ENCODE measurements around the gene DHX15.

The DHX15 gene

DNA sequence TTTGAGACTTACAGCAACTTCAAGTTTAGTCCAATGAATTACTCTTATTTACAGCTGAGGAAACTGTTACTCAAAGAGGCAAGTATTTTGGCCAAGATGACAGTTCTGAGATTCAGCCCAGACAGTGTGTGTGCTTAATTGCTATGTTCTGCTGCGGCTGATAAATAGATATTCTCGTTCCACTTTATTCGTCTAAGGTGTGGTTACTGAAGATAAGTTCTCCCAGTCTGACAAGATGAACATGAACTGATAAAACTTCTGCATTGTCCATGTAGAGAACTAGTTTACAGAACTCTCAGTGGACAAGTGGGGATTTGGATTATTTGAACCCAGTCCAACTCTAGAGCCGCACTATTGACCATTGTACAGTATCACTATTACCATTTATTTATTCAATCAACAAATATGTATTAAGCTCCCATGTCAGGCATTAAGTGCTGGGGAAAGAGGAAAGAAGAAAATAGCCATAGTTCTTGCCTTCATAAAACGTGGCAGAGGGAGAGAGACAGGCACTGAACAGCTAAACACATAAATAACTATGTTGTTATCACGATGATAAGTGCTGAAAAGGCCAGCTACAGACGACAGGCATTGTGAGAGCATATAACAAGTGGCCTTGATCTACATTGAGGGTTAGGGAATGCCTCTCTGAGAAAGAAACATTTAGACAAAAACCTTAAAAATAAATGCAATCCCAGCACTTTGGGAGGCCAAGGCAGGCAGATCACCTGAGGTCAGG, 4.0 kb upstream of the DHX15 start:
- DNase-seq = no peak
- Histone ChIP-seq H3K4me3 (ENCODE audit: insufficient read depth, low read depth, low read length, poor library complexity, severe bottlenecking) (no peak overlapping the region), H3K27ac (ENCODE audit: insufficient read depth, low read length, poor library complexity, severe bottlenecking) (no peak overlapping the region), H3K4me1 (ENCODE audit: control insufficient read depth, insufficient read depth, low read length, poor library complexity, severe bottlenecking) (no peaks in the 10 kb centered on the region), H3K27me3 (replicated peaks; ENCODE audit: control insufficient read depth, insufficient read depth, low read length, poor library complexity, severe bottlenecking) (no peaks in the 10 kb centered on the region), H3K9me3 (ENCODE audit: control insufficient read depth, low read length) (no peaks in the 10 kb centered on the region), H3K36me3 (ENCODE audit: control insufficient read depth, insufficient read depth, low read length) (no peaks in the 10 kb centered on the region)

DNA sequence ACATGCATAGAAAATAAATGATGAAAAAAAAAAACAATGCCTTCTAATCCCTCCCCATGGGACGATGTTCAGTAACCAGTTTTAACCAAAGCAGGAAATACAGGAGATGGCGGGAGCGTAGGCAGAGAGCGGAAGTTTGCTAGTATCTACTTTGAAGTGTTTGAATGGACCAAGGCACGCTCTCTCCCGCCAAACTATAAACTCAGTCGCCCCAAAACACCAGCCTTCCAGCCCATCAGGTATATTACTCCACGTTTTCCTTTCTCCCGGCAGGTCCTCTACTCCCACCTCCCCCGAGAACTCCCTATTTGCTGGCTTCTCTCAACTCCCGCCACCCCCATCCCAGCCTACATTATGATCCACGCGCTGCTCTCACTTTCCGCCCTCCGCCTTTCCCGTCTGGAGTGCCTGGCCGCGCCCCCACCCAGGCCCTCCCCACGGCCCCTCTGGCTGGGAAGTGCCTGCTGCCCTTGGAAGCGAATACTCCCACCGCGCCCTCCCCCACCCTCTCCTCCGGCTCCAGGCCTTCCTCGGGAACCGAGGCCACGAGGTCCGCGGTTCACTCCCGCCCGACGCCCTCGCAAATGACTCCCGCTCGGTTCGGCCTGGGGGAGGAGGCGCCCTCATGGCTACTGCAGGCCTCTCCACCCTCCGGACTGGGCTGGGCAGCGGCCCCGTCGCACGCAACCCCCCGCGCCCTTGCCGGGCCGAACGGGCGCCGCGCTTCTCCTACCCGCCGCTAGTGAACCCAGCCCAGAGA, 723 bp downstream of the DHX15 start:
- H3K4me3 ChIP-seq (ENCODE audit: insufficient read depth, low read depth, low read length, poor library complexity, severe bottlenecking) = peak overlapping the region; percentile 97
- H3K36me3 ChIP-seq (ENCODE audit: control insufficient read depth, insufficient read depth, low read length) = peaks cover under 1% of the 10 kb centered on the region
- DNase-seq = peak in 2 of 3 donors; percentile 17 to 29

DNA sequence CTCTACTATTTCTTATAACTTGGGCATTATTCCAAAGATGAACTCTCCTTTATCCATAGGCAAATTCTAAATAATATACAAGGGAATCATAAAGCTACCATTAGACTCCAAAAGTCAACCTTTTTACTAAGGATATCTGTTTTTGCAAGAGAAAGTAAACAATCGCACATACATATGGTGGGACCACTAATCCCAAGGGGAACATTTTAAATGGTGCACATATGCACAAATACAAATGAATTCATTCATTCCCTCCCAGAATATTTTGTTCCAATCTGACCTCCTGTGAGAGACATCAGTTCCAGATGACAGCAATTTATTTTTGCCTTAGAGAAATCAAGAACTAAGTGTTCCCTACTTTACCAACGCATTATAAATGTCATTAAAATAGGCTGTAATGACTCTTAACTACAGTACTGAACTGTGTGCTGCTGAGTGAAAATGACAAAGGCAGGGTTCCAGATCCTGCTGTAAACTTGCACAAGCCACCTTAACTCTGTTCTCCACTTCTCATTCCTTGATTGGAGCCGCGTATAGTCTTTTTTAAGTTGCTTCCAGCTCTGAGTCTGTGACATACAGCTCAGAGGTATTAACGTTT, 2.0 kb downstream of the DHX15 start:
- Histone ChIP-seq H3K27me3 (replicated peaks; ENCODE audit: control insufficient read depth, insufficient read depth, low read length, poor library complexity, severe bottlenecking) (no peaks in the 10 kb centered on the region), H3K36me3 (ENCODE audit: control insufficient read depth, insufficient read depth, low read length) (peaks cover 3% of the 10 kb centered on the region), H3K9me3 (ENCODE audit: control insufficient read depth, low read length) (no peaks in the 10 kb centered on the region), H3K27ac (ENCODE audit: insufficient read depth, low read length, poor library complexity, severe bottlenecking) (no peak overlapping the region), H3K4me3 (ENCODE audit: insufficient read depth, low read depth, low read length, poor library complexity, severe bottlenecking) (peak overlapping the region; percentile 97), H3K4me1 (ENCODE audit: control insufficient read depth, insufficient read depth, low read length, poor library complexity, severe bottlenecking) (peaks cover 29% of the 10 kb centered on the region)
- no peak for DNase-seq

More for the DNA sequence above, 723 bp downstream of the DHX15 start:
- Histone ChIP-seq H3K4me1 (ENCODE audit: control insufficient read depth, insufficient read depth, low read length, poor library complexity, severe bottlenecking) (peaks cover 22% of the 10 kb centered on the region), H3K9me3 (ENCODE audit: control insufficient read depth, low read length) (no peaks in the 10 kb centered on the region), H3K27ac (ENCODE audit: insufficient read depth, low read length, poor library complexity, severe bottlenecking) (peak overlapping the region; percentile 96), H3K27me3 (replicated peaks; ENCODE audit: control insufficient read depth, insufficient read depth, low read length, poor library complexity, severe bottlenecking) (no peaks in the 10 kb centered on the region)

DNA sequence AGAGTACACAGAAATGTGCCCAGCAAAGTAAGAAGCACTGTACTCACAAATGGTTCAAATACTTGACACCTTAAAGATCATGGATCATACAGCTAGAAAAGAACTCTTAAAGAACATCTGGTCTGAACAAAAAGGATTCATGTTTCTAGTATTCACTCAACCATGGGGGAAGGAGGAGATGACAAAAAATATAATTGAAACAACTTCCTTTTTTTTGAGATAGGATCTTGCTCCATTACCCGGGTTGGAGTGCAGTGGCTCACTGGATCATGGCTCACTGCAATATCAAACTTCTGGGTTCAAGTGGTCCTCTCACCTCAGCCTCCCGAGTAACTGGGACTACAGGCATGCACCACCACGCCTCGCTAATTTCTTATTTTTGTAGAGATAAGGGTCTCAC, 6.0 kb downstream of the DHX15 start:
- Histone ChIP-seq H3K9me3 (ENCODE audit: control insufficient read depth, low read length) (no peaks in the 10 kb centered on the region), H3K27ac (ENCODE audit: insufficient read depth, low read length, poor library complexity, severe bottlenecking) (no peak overlapping the region), H3K36me3 (ENCODE audit: control insufficient read depth, insufficient read depth, low read length) (peaks cover 15% of the 10 kb centered on the region), H3K4me3 (ENCODE audit: insufficient read depth, low read depth, low read length, poor library complexity, severe bottlenecking) (no peak overlapping the region), H3K4me1 (ENCODE audit: control insufficient read depth, insufficient read depth, low read length, poor library complexity, severe bottlenecking) (peaks cover 29% of the 10 kb centered on the region), H3K27me3 (replicated peaks; ENCODE audit: control insufficient read depth, insufficient read depth, low read length, poor library complexity, severe bottlenecking) (no peaks in the 10 kb centered on the region)
- DNase-seq = no peak

GRCh38 chr4:24576276-24576675, 8.1 kb downstream of the DHX15 start:
- DNase-seq = no peak
- no peaks in the 10 kb centered on the region for H3K27me3 ChIP-seq (replicated peaks; ENCODE audit: control insufficient read depth, insufficient read depth, low read length, poor library complexity, severe bottlenecking)
- peaks cover 12% of the 10 kb centered on the region for H3K4me1 ChIP-seq (ENCODE audit: control insufficient read depth, insufficient read depth, low read length, poor library complexity, severe bottlenecking)
- no peaks in the 10 kb centered on the region for H3K9me3 ChIP-seq (ENCODE audit: control insufficient read depth, low read length)
- H3K36me3 ChIP-seq (ENCODE audit: control insufficient read depth, insufficient read depth, low read length) = peaks cover 21% of the 10 kb centered on the region
- H3K4me3 ChIP-seq (ENCODE audit: insufficient read depth, low read depth, low read length, poor library complexity, severe bottlenecking) = no peak overlapping the region
- H3K27ac ChIP-seq (ENCODE audit: insufficient read depth, low read length, poor library complexity, severe bottlenecking) = no peak overlapping the region

DNA sequence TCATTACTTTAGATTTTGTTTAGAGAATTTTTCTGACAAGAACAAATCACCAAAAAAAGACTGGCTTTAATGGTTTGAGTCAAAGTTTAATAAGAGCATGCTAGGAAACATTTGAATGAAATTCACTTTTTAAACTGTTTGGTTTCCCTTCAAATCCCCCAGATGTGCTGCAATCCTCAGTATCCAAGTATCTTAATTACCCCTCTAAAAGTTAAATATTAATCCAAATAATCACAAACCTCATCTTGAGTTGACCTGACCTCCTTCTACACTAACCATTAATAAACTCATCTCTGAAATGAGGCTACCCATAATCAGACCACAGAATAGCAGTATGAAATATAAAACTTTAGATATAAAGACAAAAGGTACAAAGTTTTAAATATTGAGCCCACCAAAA, 10.1 kb downstream of the DHX15 start:
- Histone ChIP-seq H3K9me3 (ENCODE audit: control insufficient read depth, low read length) (no peaks in the 10 kb centered on the region), H3K27me3 (replicated peaks; ENCODE audit: control insufficient read depth, insufficient read depth, low read length, poor library complexity, severe bottlenecking) (no peaks in the 10 kb centered on the region), H3K36me3 (ENCODE audit: control insufficient read depth, insufficient read depth, low read length) (peaks cover 21% of the 10 kb centered on the region), H3K4me3 (ENCODE audit: insufficient read depth, low read depth, low read length, poor library complexity, severe bottlenecking) (no peak overlapping the region), H3K4me1 (ENCODE audit: control insufficient read depth, insufficient read depth, low read length, poor library complexity, severe bottlenecking) (peaks cover 22% of the 10 kb centered on the region), H3K27ac (ENCODE audit: insufficient read depth, low read length, poor library complexity, severe bottlenecking) (no peak overlapping the region)
- DNase-seq = no peak

GRCh38 chr4:24573582-24573981, 10.8 kb downstream of the DHX15 start:
- DNase-seq = no peak
- H3K9me3 ChIP-seq (ENCODE audit: control insufficient read depth, low read length) = no peaks in the 10 kb centered on the region
- no peak overlapping the region for H3K4me3 ChIP-seq (ENCODE audit: insufficient read depth, low read depth, low read length, poor library complexity, severe bottlenecking)
- H3K27ac ChIP-seq (ENCODE audit: insufficient read depth, low read length, poor library complexity, severe bottlenecking) = no peak overlapping the region
- H3K4me1 ChIP-seq (ENCODE audit: control insufficient read depth, insufficient read depth, low read length, poor library complexity, severe bottlenecking) = peaks cover 22% of the 10 kb centered on the region
- no peaks in the 10 kb centered on the region for H3K27me3 ChIP-seq (replicated peaks; ENCODE audit: control insufficient read depth, insufficient read depth, low read length, poor library complexity, severe bottlenecking)
- H3K36me3 ChIP-seq (ENCODE audit: control insufficient read depth, insufficient read depth, low read length) = peaks cover 21% of the 10 kb centered on the region

DNA sequence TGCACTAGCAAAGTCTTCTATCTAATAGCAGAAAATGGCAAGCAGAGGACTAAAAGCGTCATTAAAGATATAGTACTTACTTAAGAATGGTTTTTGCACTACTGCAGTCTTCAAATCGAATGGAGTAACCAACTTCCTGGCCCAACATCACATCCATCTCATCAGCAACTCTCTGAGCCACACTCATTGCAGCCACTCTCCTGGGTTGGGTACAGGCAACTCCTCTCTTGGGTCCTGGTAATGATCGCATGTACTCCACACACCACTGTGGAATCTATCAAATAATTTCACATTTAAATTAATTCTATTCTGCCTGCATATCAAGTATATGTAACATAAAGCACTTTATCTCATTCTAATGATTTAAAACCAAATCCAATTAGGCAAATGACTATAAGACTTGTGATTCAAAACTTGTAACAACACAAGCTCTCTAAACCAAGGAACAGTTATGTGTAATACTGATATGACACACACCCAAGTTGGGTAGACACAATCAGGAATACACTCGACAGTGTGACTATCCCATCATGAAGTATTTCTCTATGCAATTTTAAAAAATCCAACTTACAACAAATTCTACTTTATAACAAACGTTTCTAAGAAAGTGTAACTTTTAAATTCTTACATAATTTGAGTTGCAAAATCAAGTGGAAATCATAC, 13.6 kb downstream of the DHX15 start:
- Histone ChIP-seq H3K27ac (ENCODE audit: insufficient read depth, low read length, poor library complexity, severe bottlenecking) (no peak overlapping the region), H3K27me3 (replicated peaks; ENCODE audit: control insufficient read depth, insufficient read depth, low read length, poor library complexity, severe bottlenecking) (no peaks in the 10 kb centered on the region), H3K4me1 (ENCODE audit: control insufficient read depth, insufficient read depth, low read length, poor library complexity, severe bottlenecking) (peaks cover 16% of the 10 kb centered on the region), H3K9me3 (ENCODE audit: control insufficient read depth, low read length) (no peaks in the 10 kb centered on the region), H3K4me3 (ENCODE audit: insufficient read depth, low read depth, low read length, poor library complexity, severe bottlenecking) (no peak overlapping the region), H3K36me3 (ENCODE audit: control insufficient read depth, insufficient read depth, low read length) (peaks cover 25% of the 10 kb centered on the region)
- no peak for DNase-seq

DNA sequence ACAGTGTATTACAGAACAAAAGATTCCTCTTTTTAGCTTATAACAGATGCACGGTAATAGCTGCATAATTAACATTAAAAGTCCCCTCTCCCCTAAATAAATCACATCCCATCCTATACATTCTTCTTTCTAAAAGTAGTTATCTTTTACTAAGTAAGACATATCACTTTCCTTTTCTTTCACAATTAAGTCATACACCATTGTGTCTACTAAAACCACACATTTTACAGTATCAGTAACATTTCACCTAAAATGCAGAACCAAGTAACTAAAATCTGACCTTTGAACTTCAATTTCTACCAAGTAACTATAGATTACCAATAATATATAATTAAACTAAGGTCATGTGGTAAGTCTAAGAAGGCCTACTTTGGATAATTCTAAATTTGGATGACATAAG, 14.2 kb downstream of the DHX15 start:
- H3K9me3 ChIP-seq (ENCODE audit: control insufficient read depth, low read length) = no peaks in the 10 kb centered on the region
- peaks cover 27% of the 10 kb centered on the region for H3K36me3 ChIP-seq (ENCODE audit: control insufficient read depth, insufficient read depth, low read length)
- no peak overlapping the region for H3K27ac ChIP-seq (ENCODE audit: insufficient read depth, low read length, poor library complexity, severe bottlenecking)
- peaks cover 16% of the 10 kb centered on the region for H3K4me1 ChIP-seq (ENCODE audit: control insufficient read depth, insufficient read depth, low read length, poor library complexity, severe bottlenecking)
- no peaks in the 10 kb centered on the region for H3K27me3 ChIP-seq (replicated peaks; ENCODE audit: control insufficient read depth, insufficient read depth, low read length, poor library complexity, severe bottlenecking)
- no peak overlapping the region for H3K4me3 ChIP-seq (ENCODE audit: insufficient read depth, low read depth, low read length, poor library complexity, severe bottlenecking)
- no peak for DNase-seq
